Limb (tissue), 2 donors: ENCODE measurements around the gene TCF4.

ENCODE experiments used
- DNase-seq, 2 donors: peaks; one replicate each; pipeline ENCODE4 v3.0.0-alpha.2; 2016; ENCODE audit errors: extremely low spot score in 2 of 2

TCF4 gene

GRCh38 chr18:55585920-55586561, 2.0 kb downstream of the TCF4 start:
- peak in 1 of 2 donors; percentile 42 for DNase-seq

- no peak for DNase-seq
These were observed 2.7 kb downstream of the TCF4 start for GRCh38 chr18:55585065-55585919.

GRCh38 chr18:55584201-55584600, 3.8 kb downstream of the TCF4 start:
- peak in 1 of 2 donors; percentile 72 for DNase-seq

GRCh38 chr18:55582325-55582724, 5.7 kb downstream of the TCF4 start:
- DNase-seq, result no peak

GRCh38 chr18:55579501-55580270, 8.3 kb downstream of the TCF4 start:
- DNase-seq, result no peak

- DNase-seq, result no peak
These were observed 10.0 kb downstream of the TCF4 start for GRCh38 chr18:55577812-55578539.

- DNase-seq, result no peak
These were observed 12.0 kb downstream of the TCF4 start for GRCh38 chr18:55576001-55576400.

- DNase-seq, result no peak
These were observed 12.9 kb downstream of the TCF4 start for GRCh38 chr18:55575066-55575465.

GRCh38 chr18:55573386-55573785, 14.6 kb downstream of the TCF4 start:
- no peak for DNase-seq

- DNase-seq, result no peak
These were observed 17.0 kb downstream of the TCF4 start for GRCh38 chr18:55570966-55571365.

- DNase-seq, result no peak
These were observed 21.5 kb downstream of the TCF4 start for GRCh38 chr18:55566456-55566935.

GRCh38 chr18:55559739-55560138, 28.3 kb downstream of the TCF4 start:
- peak in 1 of 2 donors; percentile 38 for DNase-seq

- DNase-seq, result no peak
These were observed 30.8 kb downstream of the TCF4 start for GRCh38 chr18:55557211-55557610.

GRCh38 chr18:55555395-55556027, 32.5 kb downstream of the TCF4 start:
- no peak for DNase-seq

GRCh38 chr18:55552526-55553189, 35.3 kb downstream of the TCF4 start:
- peak; percentile 55 to 58 for DNase-seq

- DNase-seq, result no peak
These were observed 36.8 kb downstream of the TCF4 start for GRCh38 chr18:55551227-55551626.

GRCh38 chr18:55550471-55550870, 37.5 kb downstream of the TCF4 start:
- no peak for DNase-seq

- DNase-seq, result no peak
These were observed 38.4 kb downstream of the TCF4 start for GRCh38 chr18:55549474-55550104.

- DNase-seq, result no peak
These were observed 40.3 kb downstream of the TCF4 start for GRCh38 chr18:55547705-55548056.
